Mesenchymal stem cell (in vitro differentiated cells and primary cell): Measurements from ENCODE around the gene FARS2.

Experiments used
- DNase-seq: peaks from one replicate; pipeline ENCODE4 v3.0.0-alpha.2; 2013
- H2AFZ ChIP-seq: one replicate; pipeline ENCODE4 v1.6.1; 2013; ENCODE audit warnings: low read depth, mild to moderate bottlenecking, control low read depth, inconsistent platforms, low read length, moderate library complexity
- H2AK5ac ChIP-seq: 2 replicates; pipeline ENCODE4 v1.6.1; 2013; ENCODE audit warnings: low read length, moderate library complexity, mild to moderate bottlenecking, inconsistent platforms; ENCODE audit not compliant: severe bottlenecking
- H2BK120ac ChIP-seq: one replicate; pipeline ENCODE4 v1.6.1; 2013; ENCODE audit warnings: low read depth, mild to moderate bottlenecking, inconsistent platforms, low read length, moderate library complexity
- H2BK12ac ChIP-seq, 2 experiments: one replicate each; pipeline ENCODE4 v1.6.1; 2013; ENCODE audit warnings: inconsistent platforms in 2 of 2, low read length in 2 of 2, mild to moderate bottlenecking in 2 of 2, moderate library complexity in 2 of 2, control low read depth in 1 of 2
- H2BK15ac ChIP-seq: one replicate; pipeline ENCODE4 v1.6.1; 2013; ENCODE audit warnings: mild to moderate bottlenecking, low read depth, inconsistent platforms; ENCODE audit not compliant: poor library complexity, severe bottlenecking
- H2BK5ac ChIP-seq: 2 replicates; pipeline ENCODE4 v1.6.1; 2013; ENCODE audit warnings: low read depth, mild to moderate bottlenecking, low read length, control low read depth, inconsistent platforms; ENCODE audit not compliant: poor library complexity, severe bottlenecking
- H3K14ac ChIP-seq, 2 experiments: one replicate each; pipeline ENCODE4 v1.6.1; 2013; ENCODE audit warnings: inconsistent platforms in 2 of 2, low read length in 2 of 2, control low read depth in 1 of 2, mild to moderate bottlenecking in 1 of 2, moderate library complexity in 1 of 2
- H3K18ac ChIP-seq, 2 experiments: one replicate each; pipeline ENCODE4 v1.6.1; 2013; ENCODE audit warnings: inconsistent platforms in 2 of 2, low read length in 2 of 2, control low read depth in 1 of 2, low read depth in 1 of 2, mild to moderate bottlenecking in 1 of 2
- H3K23ac ChIP-seq, 2 experiments: one replicate each; pipeline ENCODE4 v1.6.1; 2013; ENCODE audit warnings: inconsistent platforms in 2 of 2, low read length in 2 of 2, mild to moderate bottlenecking in 2 of 2, moderate library complexity in 2 of 2, control low read depth in 1 of 2
- H3K27ac ChIP-seq: 2 replicates; pipeline ENCODE4 v1.5.1; 2013; ENCODE audit warnings: mild to moderate bottlenecking, moderate library complexity, low read length, control low read depth, inconsistent platforms; ENCODE audit not compliant: poor library complexity, severe bottlenecking
- H3K27me3 ChIP-seq, 2 experiments: 2 replicates each; pipeline versions ENCODE4 v1.6.1 to v1.7.0; 2013; ENCODE audit warnings: low read length in 2 of 2, mild to moderate bottlenecking in 2 of 2, moderate library complexity in 2 of 2, control low read depth in 1 of 2, inconsistent platforms in 1 of 2; ENCODE audit not compliant: control insufficient read depth in 1 of 2, insufficient read depth in 1 of 2
- H3K36me3 ChIP-seq, 2 experiments: 2 replicates each; pipeline versions ENCODE4 v1.6.1 to v1.7.0; 2013; ENCODE audit warnings: low read length in 2 of 2, control low read depth in 1 of 2, inconsistent platforms in 1 of 2, low read depth in 1 of 2, mild to moderate bottlenecking in 1 of 2; ENCODE audit not compliant: insufficient read depth in 2 of 2, control insufficient read depth in 1 of 2
- H3K4ac ChIP-seq, 2 experiments: one replicate each; pipeline ENCODE4 v1.6.1; 2013; ENCODE audit warnings: inconsistent platforms in 2 of 2, low read length in 2 of 2, mild to moderate bottlenecking in 2 of 2, moderate library complexity in 2 of 2, control low read depth in 1 of 2, low read depth in 1 of 2
- H3K4me1 ChIP-seq: 2 replicates; pipeline ENCODE4 v1.6.1; 2013; ENCODE audit warnings: low read depth, low read length, control low read depth; ENCODE audit not compliant: control insufficient read depth, insufficient read depth
- H3K4me2 ChIP-seq: 2 replicates; pipeline ENCODE4 v1.6.1; 2013; ENCODE audit warnings: low read length, mild to moderate bottlenecking, inconsistent platforms; ENCODE audit not compliant: poor library complexity, severe bottlenecking
- H3K4me3 ChIP-seq, 2 experiments: 2 replicates each; pipeline versions ENCODE4 v1.5.1 to v1.7.0; 2013; ENCODE audit warnings: low read length in 2 of 2, mild to moderate bottlenecking in 2 of 2, control low read depth in 1 of 2, low read depth in 1 of 2; ENCODE audit not compliant: insufficient read depth in 1 of 2
- H3K79me1 ChIP-seq: replicated peaks from 2 replicates; pipeline ENCODE4 v1.6.1; 2013; ENCODE audit warnings: mild to moderate bottlenecking, control low read depth, low read length, inconsistent platforms; ENCODE audit not compliant: poor library complexity, severe bottlenecking
- H3K9ac ChIP-seq: 2 replicates; pipeline ENCODE4 v1.7.0; 2013; ENCODE audit warnings: mild to moderate bottlenecking, low read length, moderate library complexity
- H3K9me3 ChIP-seq: 2 replicates; pipeline ENCODE4 v1.7.0; 2013; ENCODE audit warnings: mild to moderate bottlenecking, low read length; ENCODE audit not compliant: control insufficient read depth
- H4K8ac ChIP-seq: one replicate; pipeline ENCODE4 v1.6.1; 2013; ENCODE audit warnings: inconsistent platforms, mild to moderate bottlenecking, low read length, moderate library complexity
- H4K91ac ChIP-seq: one replicate; pipeline ENCODE4 v1.6.1; 2013; ENCODE audit warnings: mild to moderate bottlenecking, low read length, inconsistent platforms
- WGBS: methylation state at CpG from one replicate; pipeline ENCODE4 v1.1.7; 2013; ENCODE audit warnings: mixed read lengths; 5-methylcytosine and 5-hydroxymethylcytosine counted together

The FARS2 gene

DNA sequence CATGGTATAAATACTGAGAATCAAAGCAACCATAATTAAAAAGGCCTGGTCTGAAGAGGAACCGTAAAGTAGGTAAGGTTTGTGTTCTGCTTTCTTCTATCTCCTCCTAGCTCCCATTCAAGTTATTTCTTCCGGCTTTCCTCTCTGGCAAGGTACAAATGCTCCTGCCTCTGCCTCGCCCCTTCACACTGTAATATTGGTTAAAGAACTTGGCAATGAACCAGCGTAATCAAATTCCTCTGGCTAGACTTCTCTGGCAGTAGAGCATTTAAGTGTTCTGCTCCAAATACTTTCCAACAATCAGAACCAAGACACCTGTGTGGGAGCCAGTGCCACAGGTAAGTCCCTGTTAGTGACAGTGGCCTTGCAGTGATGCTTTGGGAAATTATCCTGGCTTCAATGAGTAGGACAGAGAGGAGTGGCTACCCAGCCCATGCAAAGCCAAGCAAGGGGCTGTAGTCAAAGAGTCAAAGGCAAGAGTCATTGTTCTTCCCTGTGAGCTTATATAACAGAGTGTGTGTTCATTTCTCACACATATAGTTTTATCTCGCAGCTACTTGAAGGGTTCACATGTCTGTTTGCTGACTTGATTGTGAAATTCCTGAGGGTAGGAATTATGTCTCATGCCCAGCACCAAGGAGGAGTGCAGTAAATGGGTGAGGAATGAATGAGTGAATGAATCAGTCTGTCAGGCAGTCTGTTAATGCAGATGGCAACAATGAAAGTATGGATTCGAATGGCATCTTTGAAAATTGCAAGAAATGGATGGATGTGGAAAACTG, 416.1 kb downstream of the FARS2 start:
- peaks cover 2% of the 10 kb centered on the region for H3K79me1 ChIP-seq
- H2BK12ac ChIP-seq: no peak overlapping the region
- peaks cover 3% of the 10 kb centered on the region for H3K4me1 ChIP-seq
- H3K27me3 ChIP-seq: no peaks in the 10 kb centered on the region
- H2BK5ac ChIP-seq: no peak overlapping the region
- H4K8ac ChIP-seq: no peak overlapping the region
- no peak overlapping the region for H4K91ac ChIP-seq
- no peak overlapping the region for H2AFZ ChIP-seq
- no peak overlapping the region for H3K4ac ChIP-seq
- no peak overlapping the region for H2AK5ac ChIP-seq
- no peak overlapping the region for H3K27ac ChIP-seq
- no peak overlapping the region for H3K18ac ChIP-seq
- DNase-seq: no peak
- H3K9me3 ChIP-seq: no peaks in the 10 kb centered on the region
- no peak overlapping the region for H3K23ac ChIP-seq
- 93% methylated on average over 6 of the region's 6 CpGs for WGBS
- peak overlapping the region; percentile 62 for H2BK15ac ChIP-seq
- no peaks in the 10 kb centered on the region for H3K36me3 ChIP-seq
- no peak overlapping the region for H2BK120ac ChIP-seq
- H3K4me2 ChIP-seq: no peak overlapping the region
- H3K14ac ChIP-seq: no peak overlapping the region
- no peak overlapping the region for H3K9ac ChIP-seq
- H3K4me3 ChIP-seq: no peak overlapping the region

- no peak overlapping the region for H3K23ac ChIP-seq
- H3K9ac ChIP-seq: no peak overlapping the region
- H2BK120ac ChIP-seq: no peak overlapping the region
- no peak overlapping the region for H3K4me3 ChIP-seq
- H3K4ac ChIP-seq: no peak overlapping the region
- no peak overlapping the region for H3K4me2 ChIP-seq
- no peak overlapping the region for H2BK15ac ChIP-seq
- no peak overlapping the region for H3K27ac ChIP-seq
- no peak for DNase-seq
- H3K9me3 ChIP-seq: no peaks in the 10 kb centered on the region
- H3K4me1 ChIP-seq: peaks cover 2% of the 10 kb centered on the region
- no peak overlapping the region for H3K14ac ChIP-seq
- no peaks in the 10 kb centered on the region for H3K36me3 ChIP-seq
- H2BK5ac ChIP-seq: no peak overlapping the region
- no peak overlapping the region for H2AFZ ChIP-seq
- no peak overlapping the region for H4K8ac ChIP-seq
- no peaks in the 10 kb centered on the region for H3K79me1 ChIP-seq
- H2AK5ac ChIP-seq: no peak overlapping the region
- H4K91ac ChIP-seq: no peak overlapping the region
- no peaks in the 10 kb centered on the region for H3K27me3 ChIP-seq
- WGBS: 67% methylated on average over 1 of the region's 2 CpGs
- no peak overlapping the region for H3K18ac ChIP-seq
- no peak overlapping the region for H2BK12ac ChIP-seq
These were observed 418.0 kb downstream of the FARS2 start for GRCh38 chr6:5679270-5679669.

- H3K9ac ChIP-seq: no peak overlapping the region
- WGBS: 63% methylated on average over 4 of the region's 4 CpGs
- no peaks in the 10 kb centered on the region for H3K36me3 ChIP-seq
- H2BK15ac ChIP-seq: no peak overlapping the region
- no peak overlapping the region for H3K4me3 ChIP-seq
- no peaks in the 10 kb centered on the region for H3K79me1 ChIP-seq
- H3K27me3 ChIP-seq: no peaks in the 10 kb centered on the region
- H2AFZ ChIP-seq: no peak overlapping the region
- H2BK12ac ChIP-seq: no peak overlapping the region
- H3K4me1 ChIP-seq: peaks cover 2% of the 10 kb centered on the region
- H4K91ac ChIP-seq: no peak overlapping the region
- no peak for DNase-seq
- H3K14ac ChIP-seq: no peak overlapping the region
- H3K27ac ChIP-seq: no peak overlapping the region
- H2AK5ac ChIP-seq: no peak overlapping the region
- no peak overlapping the region for H3K18ac ChIP-seq
- H3K23ac ChIP-seq: no peak overlapping the region
- H2BK120ac ChIP-seq: no peak overlapping the region
- H4K8ac ChIP-seq: no peak overlapping the region
- H3K4ac ChIP-seq: no peak overlapping the region
- H3K4me2 ChIP-seq: no peak overlapping the region
- no peak overlapping the region for H2BK5ac ChIP-seq
- no peaks in the 10 kb centered on the region for H3K9me3 ChIP-seq
These were observed 418.4 kb downstream of the FARS2 start for GRCh38 chr6:5679691-5680090.

GRCh38 chr6:5680095-5680494, 418.8 kb downstream of the FARS2 start:
- H3K36me3 ChIP-seq: no peaks in the 10 kb centered on the region
- no peaks in the 10 kb centered on the region for H3K9me3 ChIP-seq
- no peak overlapping the region for H2AFZ ChIP-seq
- H2AK5ac ChIP-seq: no peak overlapping the region
- no peak overlapping the region for H3K23ac ChIP-seq
- no peak overlapping the region for H3K4me2 ChIP-seq
- H2BK5ac ChIP-seq: no peak overlapping the region
- no peak overlapping the region for H4K8ac ChIP-seq
- no peak overlapping the region for H3K4ac ChIP-seq
- H4K91ac ChIP-seq: no peak overlapping the region
- no peak overlapping the region for H2BK15ac ChIP-seq
- no peak overlapping the region for H3K14ac ChIP-seq
- H3K18ac ChIP-seq: no peak overlapping the region
- H2BK120ac ChIP-seq: no peak overlapping the region
- 93% methylated on average over 4 of the region's 5 CpGs for WGBS
- no peak for DNase-seq
- no peak overlapping the region for H3K9ac ChIP-seq
- no peak overlapping the region for H2BK12ac ChIP-seq
- peaks cover 2% of the 10 kb centered on the region for H3K4me1 ChIP-seq
- no peaks in the 10 kb centered on the region for H3K79me1 ChIP-seq
- H3K4me3 ChIP-seq: no peak overlapping the region
- no peaks in the 10 kb centered on the region for H3K27me3 ChIP-seq
- no peak overlapping the region for H3K27ac ChIP-seq
